GM12878 (cell line): Measurements from ENCODE around the gene AMBN. TPM values are rescaled to one million over a fixed set of nuclear protein-coding genes. Genes with fewer than 3 reads are reported as not detected.

Source experiments
- ATAC-seq: fragments of 200-7000 bp; cut with Tn5 transposase; 3 replicates; pipeline ENCODE4 v1.9.1; 2020; ENCODE audit warnings: mild to moderate bottlenecking, moderate library complexity
- BruUV-seq: library from RNA; stranded (reverse); fragments of 400-500 nt; replicated peaks from 2 replicates; lab custom pipeline; 2021; lab: Mats Ljungman, UMichigan
- CTCF ChIA-PET: fragments of 300-600 bp; sonication (Branson Sonifier 250); formaldehyde crosslinking; extraction: SDS; loops from one replicate; lab custom pipeline; 2021; ENCODE audit warnings: inconsistent platforms; lab: Yijun Ruan, JAX
- POLR2A ChIA-PET: fragments of 350-600 bp; formaldehyde crosslinking; extraction: SDS; loops from one replicate; lab custom pipeline; 2021; ENCODE audit warnings: inconsistent platforms; lab: Charles Lee
- RAD21 ChIA-PET: fragments of 300-600 bp; sonication (Branson Sonifier 250); formaldehyde crosslinking; loops from one replicate; lab custom pipeline; 2023; ENCODE audit warnings: antibody characterized with exemption; ENCODE audit not compliant: unreplicated experiment; lab: Charles Lee
- SMC1A ChIA-PET: fragments of 300-600 bp; sonication (Branson Sonifier 250); formaldehyde crosslinking; loops from one replicate; lab custom pipeline; 2023; ENCODE audit not compliant: unreplicated experiment, uncharacterized antibody; lab: Charles Lee
- DNase-seq: peaks from one replicate; pipeline ENCODE4 v3.0.0-alpha.2; 2011; ENCODE audit warnings: low read depth, low spot score
- FAIRE-seq: peaks from 3 replicates; lab custom pipeline; 2011; peaks lifted over from hg19 to GRCh38; lab: Jason Lieb, UNC
- H2AFZ ChIP-seq: 2 replicates; pipeline ENCODE4 v1.6.0; 2011; ENCODE audit warnings: low read depth, low read length, control low read depth; ENCODE audit not compliant: control insufficient read depth
- H3K27ac ChIP-seq: 2 replicates; pipeline ENCODE4 v1.5.1; 2011; ENCODE audit warnings: control low read depth; ENCODE audit not compliant: control insufficient read depth, insufficient read depth
- H3K27me3 ChIP-seq, 2 experiments: replicated peaks in 1 of 2; 2 replicates each; pipeline versions ENCODE4 v1.6.0 to v1.6.1; 2011; ENCODE audit warnings: low read length in 1 of 2; ENCODE audit not compliant: control insufficient read depth in 2 of 2, insufficient read depth in 2 of 2
- H3K36me3 ChIP-seq, 2 experiments: 2 replicates each; pipeline ENCODE4 v1.5.1; 2011; ENCODE audit warnings: low read length in 1 of 2; ENCODE audit not compliant: control insufficient read depth in 2 of 2, insufficient read depth in 2 of 2
- H3K4me1 ChIP-seq: 2 replicates; pipeline ENCODE4 v1.6.1; 2011; ENCODE audit warnings: mild to moderate bottlenecking, low read length, moderate library complexity, mixed read lengths; ENCODE audit not compliant: control insufficient read depth, insufficient read depth
- H3K4me2 ChIP-seq: 2 replicates; pipeline ENCODE4 v1.6.0; 2011; ENCODE audit warnings: control low read depth; ENCODE audit not compliant: control insufficient read depth, insufficient read depth
- H3K4me3 ChIP-seq: fragments of 200-600 bp; sonication (generic); 2 replicates; pipeline ENCODE4 v1.5.1; 2016
- H3K79me2 ChIP-seq: 2 replicates; pipeline ENCODE4 v1.6.0; 2011; ENCODE audit warnings: low read length; ENCODE audit not compliant: control insufficient read depth, insufficient read depth
- H3K9ac ChIP-seq: 2 replicates; pipeline ENCODE4 v1.8.0; 2011; ENCODE audit warnings: low read length, control low read depth, mixed read lengths; ENCODE audit not compliant: control insufficient read depth, insufficient read depth
- H3K9me3 ChIP-seq: replicated peaks from 3 replicates; pipeline ENCODE4 v1.5.1; 2011; ENCODE audit warnings: mild to moderate bottlenecking, low read length; ENCODE audit not compliant: control insufficient read depth, insufficient read depth
- H4K20me1 ChIP-seq: 2 replicates; pipeline ENCODE4 v1.6.0; 2011; ENCODE audit not compliant: control insufficient read depth, insufficient read depth
- KLF5 ChIP-seq: fragments of 450-650 bp; IDR thresholded peaks from 2 replicates; pipeline ENCODE4 v1.6.1; 2014; ENCODE audit warnings: mild to moderate bottlenecking; ENCODE audit not compliant: partially characterized antibody
- NFYA ChIP-seq: IDR thresholded peaks from 2 replicates; pipeline ENCODE4 v1.6.1; 2011; ENCODE audit warnings: low read depth, mild to moderate bottlenecking, low read length, improper control_type of control experiment, borderline replicate concordance
- SMARCA5 ChIP-seq: fragments of 450-650 bp; IDR thresholded peaks from 2 replicates; pipeline ENCODE4 v1.6.1; 2017; ENCODE audit warnings: mild to moderate bottlenecking
- ZNF24 ChIP-seq: fragments of 450-650 bp; IDR thresholded peaks from 2 replicates; pipeline ENCODE4 v1.6.1; 2017; ENCODE audit warnings: antibody characterized with exemption, mild to moderate bottlenecking
- WGBS: methylation state at CpG from one replicate; pipeline ENCODE4 v1.1.6; 2016; ENCODE audit warnings: low lambda C conversion rate; ENCODE audit not compliant: insufficient replicate concordance, insufficient coverage; ENCODE audit errors: missing lambda C conversion rate; 5-methylcytosine and 5-hydroxymethylcytosine counted together
- in situ Hi-C: fragments of 300-500 bp; cut with MboI; formaldehyde crosslinking; loops from 9 replicates; pipeline ENCODE4 v1.14.3; 2018; ENCODE audit warnings: mixed read lengths
- intact Hi-C: fragments of 100-400 bp; cut with micrococcal nuclease; formaldehyde crosslinking; loops from one replicate; pipeline ENCODE4 v1.14.2; 2022; ENCODE audit not compliant: unreplicated experiment
- polyA plus RNA-seq, 11 experiments: library from polyadenylated mRNA; depleted of rRNA in 4 of 11; unstranded in 6 of 11; stranded (reverse) in 5 of 11; fragments of >200 nt; fragmentation: Nextera tagmentation in 4 of 11; fragmentation: Illumina TruSeq in 1 of 11; extraction: Ambion mirVana in 4 of 11; extraction: Trizol in 1 of 11; gene quantifications; 1 replicate in 1 of 11; 2 replicates in 10 of 11; pipeline versions ENCODE4 v1.2.1 to v1.2.3, GENCODE V29; 2011 to 2016; ENCODE audit warnings: inconsistent platforms in 2 of 11, missing spikeins in 2 of 11, low read depth in 1 of 11
- total RNA-seq, 4 experiments: library from RNA; depleted of rRNA in 3 of 4; stranded (reverse); fragments of >200 nt in 3 of 4; fragmentation: Illumina TruSeq in 1 of 4; extraction: Trizol in 1 of 4; gene quantifications; 2 replicates each; pipeline versions ENCODE4 v1.2.1 to v1.2.3, GENCODE V29; 2013 to 2021
- TF ChIP-seq, protein P1 (sequence below): fragments of 450-650 bp; IDR thresholded peaks from 2 replicates; pipeline ENCODE4 v1.6.1; 2018; ENCODE audit warnings: mild to moderate bottlenecking, low read depth, moderate library complexity; ENCODE audit not compliant: partially characterized antibody
- TF ChIP-seq, protein P2 (sequence below): fragments of 450-650 bp; formaldehyde crosslinking; IDR thresholded peaks from 2 replicates; pipeline ENCODE4 v1.4.0; 2022; ENCODE audit warnings: mild to moderate bottlenecking, moderate library complexity
- TF ChIP-seq, protein P3 (sequence below): fragments of 450-650 bp; conservative IDR thresholded peaks from 2 replicates; pipeline ENCODE4 v1.6.1; 2017; ENCODE audit warnings: mild to moderate bottlenecking, moderate library complexity

The AMBN gene
- total and polyA plus RNA-seq, 10 of the 15 experiments (the other 5 are each of a cell fraction or from before 2014, with no cell fraction given), result 0.18 TPM; not detected in 9

DNA sequence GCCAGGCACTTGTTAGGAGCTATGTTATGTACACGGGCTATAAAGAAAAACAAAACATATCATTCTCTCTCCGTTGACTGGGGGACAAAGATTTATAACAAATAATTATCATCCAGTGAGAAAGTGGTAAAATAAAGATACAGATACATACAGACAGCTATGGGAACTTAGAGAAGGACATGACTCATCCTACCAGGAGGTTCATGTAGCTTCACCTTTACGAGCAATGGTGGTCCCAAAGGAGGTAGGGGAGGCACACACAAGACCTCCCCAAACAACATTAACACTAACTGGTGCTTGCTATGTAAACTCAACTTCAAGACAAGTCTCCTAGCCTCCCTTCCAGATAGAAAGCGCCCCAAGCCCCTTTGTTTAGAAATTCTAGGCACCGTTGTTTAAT is 8.9 kb downstream of the AMBN start:
- FAIRE-seq, result no peak
- Histone ChIP-seq H4K20me1 (no peaks in the 10 kb centered on the region), H3K4me2 (no peak overlapping the region), H3K4me3 (no peak overlapping the region), H3K27ac (no peak overlapping the region), H3K36me3 (no peaks in the 10 kb centered on the region), H3K4me1 (no peaks in the 10 kb centered on the region), H3K9me3 (no peaks in the 10 kb centered on the region), H2AFZ (no peak overlapping the region), H3K27me3 (no peaks in the 10 kb centered on the region; a peak in 1 of 4 replicates), H3K79me2 (no peaks in the 10 kb centered on the region), H3K9ac (no peak overlapping the region)
- RAD21 ChIA-PET, result interaction anchor here (0.6 to 1.7 kb wide), 5 partner anchors 103 to 425 kb away, joined by 3 to 6 read pairs (median 4); no protein-coding TSS in a partner anchor
- TF ChIP-seq NFYA (no peak), SMARCA5 (no peak), KLF5 (no peak), ZNF24 (no peak)
- TF ChIP-seq, protein P1, sequence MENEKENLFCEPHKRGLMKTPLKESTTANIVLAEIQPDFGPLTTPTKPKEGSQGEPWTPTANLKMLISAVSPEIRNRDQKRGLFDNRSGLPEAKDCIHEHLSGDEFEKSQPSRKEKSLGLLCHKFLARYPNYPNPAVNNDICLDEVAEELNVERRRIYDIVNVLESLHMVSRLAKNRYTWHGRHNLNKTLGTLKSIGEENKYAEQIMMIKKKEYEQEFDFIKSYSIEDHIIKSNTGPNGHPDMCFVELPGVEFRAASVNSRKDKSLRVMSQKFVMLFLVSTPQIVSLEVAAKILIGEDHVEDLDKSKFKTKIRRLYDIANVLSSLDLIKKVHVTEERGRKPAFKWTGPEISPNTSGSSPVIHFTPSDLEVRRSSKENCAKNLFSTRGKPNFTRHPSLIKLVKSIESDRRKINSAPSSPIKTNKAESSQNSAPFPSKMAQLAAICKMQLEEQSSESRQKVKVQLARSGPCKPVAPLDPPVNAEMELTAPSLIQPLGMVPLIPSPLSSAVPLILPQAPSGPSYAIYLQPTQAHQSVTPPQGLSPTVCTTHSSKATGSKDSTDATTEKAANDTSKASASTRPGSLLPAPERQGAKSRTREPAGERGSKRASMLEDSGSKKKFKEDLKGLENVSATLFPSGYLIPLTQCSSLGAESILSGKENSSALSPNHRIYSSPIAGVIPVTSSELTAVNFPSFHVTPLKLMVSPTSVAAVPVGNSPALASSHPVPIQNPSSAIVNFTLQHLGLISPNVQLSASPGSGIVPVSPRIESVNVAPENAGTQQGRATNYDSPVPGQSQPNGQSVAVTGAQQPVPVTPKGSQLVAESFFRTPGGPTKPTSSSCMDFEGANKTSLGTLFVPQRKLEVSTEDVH, result no peak
- TF ChIP-seq, protein P2, sequence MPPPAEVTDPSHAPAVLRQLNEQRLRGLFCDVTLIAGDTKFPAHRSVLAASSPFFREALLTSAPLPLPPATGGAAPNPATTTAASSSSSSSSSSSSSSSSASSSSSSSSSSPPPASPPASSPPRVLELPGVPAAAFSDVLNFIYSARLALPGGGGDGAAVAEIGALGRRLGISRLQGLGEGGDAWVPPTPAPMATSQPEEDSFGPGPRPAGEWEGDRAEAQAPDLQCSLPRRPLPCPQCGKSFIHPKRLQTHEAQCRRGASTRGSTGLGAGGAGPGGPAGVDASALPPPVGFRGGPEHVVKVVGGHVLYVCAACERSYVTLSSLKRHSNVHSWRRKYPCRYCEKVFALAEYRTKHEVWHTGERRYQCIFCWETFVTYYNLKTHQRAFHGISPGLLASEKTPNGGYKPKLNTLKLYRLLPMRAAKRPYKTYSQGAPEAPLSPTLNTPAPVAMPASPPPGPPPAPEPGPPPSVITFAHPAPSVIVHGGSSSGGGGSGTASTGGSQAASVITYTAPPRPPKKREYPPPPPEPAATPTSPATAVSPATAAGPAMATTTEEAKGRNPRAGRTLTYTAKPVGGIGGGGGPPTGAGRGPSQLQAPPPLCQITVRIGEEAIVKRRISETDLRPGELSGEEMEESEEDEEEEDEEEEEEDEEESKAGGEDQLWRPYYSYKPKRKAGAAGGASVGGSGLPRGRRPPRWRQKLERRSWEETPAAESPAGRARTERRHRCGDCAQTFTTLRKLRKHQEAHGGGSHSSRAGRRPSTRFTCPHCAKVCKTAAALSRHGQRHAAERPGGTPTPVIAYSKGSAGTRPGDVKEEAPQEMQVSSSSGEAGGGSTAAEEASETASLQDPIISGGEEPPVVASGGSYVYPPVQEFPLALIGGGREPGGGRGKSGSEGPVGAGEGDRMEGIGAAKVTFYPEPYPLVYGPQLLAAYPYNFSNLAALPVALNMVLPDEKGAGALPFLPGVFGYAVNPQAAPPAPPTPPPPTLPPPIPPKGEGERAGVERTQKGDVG (CRISPR knock-in tag), result no peak
- TF ChIP-seq, protein P3, sequence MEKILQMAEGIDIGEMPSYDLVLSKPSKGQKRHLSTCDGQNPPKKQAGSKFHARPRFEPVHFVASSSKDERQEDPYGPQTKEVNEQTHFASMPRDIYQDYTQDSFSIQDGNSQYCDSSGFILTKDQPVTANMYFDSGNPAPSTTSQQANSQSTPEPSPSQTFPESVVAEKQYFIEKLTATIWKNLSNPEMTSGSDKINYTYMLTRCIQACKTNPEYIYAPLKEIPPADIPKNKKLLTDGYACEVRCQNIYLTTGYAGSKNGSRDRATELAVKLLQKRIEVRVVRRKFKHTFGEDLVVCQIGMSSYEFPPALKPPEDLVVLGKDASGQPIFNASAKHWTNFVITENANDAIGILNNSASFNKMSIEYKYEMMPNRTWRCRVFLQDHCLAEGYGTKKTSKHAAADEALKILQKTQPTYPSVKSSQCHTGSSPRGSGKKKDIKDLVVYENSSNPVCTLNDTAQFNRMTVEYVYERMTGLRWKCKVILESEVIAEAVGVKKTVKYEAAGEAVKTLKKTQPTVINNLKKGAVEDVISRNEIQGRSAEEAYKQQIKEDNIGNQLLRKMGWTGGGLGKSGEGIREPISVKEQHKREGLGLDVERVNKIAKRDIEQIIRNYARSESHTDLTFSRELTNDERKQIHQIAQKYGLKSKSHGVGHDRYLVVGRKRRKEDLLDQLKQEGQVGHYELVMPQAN, result no peak
- WGBS, result 52% methylated on average over 5 of the region's 5 CpGs
- CTCF ChIA-PET, result interaction anchor here (0.7 to 2.0 kb wide), 14 partner anchors 11 to 1112 kb away, joined by 3 to 8 read pairs (median 4); no protein-coding TSS in a partner anchor
- POLR2A ChIA-PET, result no interaction called here
- intact Hi-C loops, result loop anchor here (1.0 to 10.0 kb wide), 4 partner anchors 409 to 1704 kb away; no protein-coding TSS in a partner anchor
- in situ Hi-C loops, result loop anchor here (25.0 kb wide), 2 partner anchors 1111 to 1686 kb away; no protein-coding TSS in a partner anchor
- SMC1A ChIA-PET, result interaction anchor here (0.6 to 2.5 kb wide), 12 partner anchors 10 to 1645 kb away, joined by 3 to 11 read pairs (median 4); partner anchors contain the start of gene UTP3
- DNase-seq, result no peak
- no TSS peak for BruUV-seq
- no peak for ATAC-seq
